Large intestine (tissue), 3 donors: ENCODE data around the gene TTC7B. TPM values are rescaled to one million over a fixed set of nuclear protein-coding genes. Genes with fewer than 3 reads are reported as not detected.
A peak's percentile ranks its signal among the peaks of the same experiment; 100 is the strongest.

Source experiments
- DNase-seq, 2 donors: peaks; one replicate each; pipeline versions ENCODE4 v3.0.0 to v3.0.0-alpha.2; 2013
- H3K27ac ChIP-seq: one replicate; pipeline ENCODE4 v1.5.1; 2013; ENCODE audit warnings: low read length
- H3K27me3 ChIP-seq: 2 replicates; pipeline ENCODE4 v1.6.1; 2013; ENCODE audit warnings: low read length; ENCODE audit not compliant: control insufficient read depth, insufficient read depth
- H3K36me3 ChIP-seq: 2 replicates; pipeline ENCODE4 v1.6.1; 2013; ENCODE audit warnings: low read length; ENCODE audit not compliant: control insufficient read depth, insufficient read depth
- H3K4me1 ChIP-seq: one replicate; pipeline ENCODE4 v1.6.1; 2013; ENCODE audit warnings: low read length; ENCODE audit not compliant: control insufficient read depth, insufficient read depth
- H3K4me3 ChIP-seq: one replicate; pipeline ENCODE4 v1.5.1; 2013; ENCODE audit warnings: low read length
- H3K9me3 ChIP-seq: one replicate; pipeline ENCODE4 v1.6.1; 2013; ENCODE audit warnings: mild to moderate bottlenecking, low read depth, low read length, moderate library complexity; ENCODE audit not compliant: control insufficient read depth
- WGBS: methylation state at CpG from one replicate; pipeline ENCODE4 v1.1.5; 2013; ENCODE audit warnings: low lambda C conversion rate; ENCODE audit not compliant: insufficient coverage; 5-methylcytosine and 5-hydroxymethylcytosine counted together
- polyA plus RNA-seq: library from polyadenylated mRNA; unstranded; fragments of 120-200 nt; gene quantifications from one replicate; pipeline ENCODE4 v1.2.1, GENCODE V29; 2013

Gene TTC7B
- polyA plus RNA-seq, 1 donor: 12.2 TPM

DNA sequence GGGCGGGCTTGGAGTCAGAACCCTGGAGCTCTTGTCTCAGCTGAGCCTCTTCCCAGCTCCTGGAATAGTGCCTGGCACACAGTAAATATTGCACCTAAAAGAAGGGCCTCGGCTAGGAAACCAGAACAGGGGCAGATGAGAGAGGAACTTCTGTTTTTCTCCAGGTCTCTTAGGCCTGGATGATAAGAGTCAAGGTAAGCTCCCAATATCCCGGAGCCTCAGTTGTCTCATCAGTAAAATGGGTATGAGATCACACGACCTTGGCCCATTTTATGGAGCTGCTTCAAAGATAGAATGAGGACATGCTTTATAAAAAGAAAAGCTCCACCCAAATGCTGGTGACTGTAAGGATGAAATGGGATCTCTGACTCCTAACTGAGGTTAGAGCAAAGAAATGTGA is 202.2 kb downstream of the TTC7B start:
- H3K9me3 ChIP-seq: no peaks in the 10 kb centered on the region
- WGBS: no CpG with 5 or more reads among the region's 4 CpGs
- no peak overlapping the region for H3K4me3 ChIP-seq
- no peak overlapping the region for H3K27ac ChIP-seq
- no peaks in the 10 kb centered on the region for H3K27me3 ChIP-seq
- peaks cover 3% of the 10 kb centered on the region for H3K36me3 ChIP-seq
- no peak for DNase-seq
- no peaks in the 10 kb centered on the region for H3K4me1 ChIP-seq

DNA sequence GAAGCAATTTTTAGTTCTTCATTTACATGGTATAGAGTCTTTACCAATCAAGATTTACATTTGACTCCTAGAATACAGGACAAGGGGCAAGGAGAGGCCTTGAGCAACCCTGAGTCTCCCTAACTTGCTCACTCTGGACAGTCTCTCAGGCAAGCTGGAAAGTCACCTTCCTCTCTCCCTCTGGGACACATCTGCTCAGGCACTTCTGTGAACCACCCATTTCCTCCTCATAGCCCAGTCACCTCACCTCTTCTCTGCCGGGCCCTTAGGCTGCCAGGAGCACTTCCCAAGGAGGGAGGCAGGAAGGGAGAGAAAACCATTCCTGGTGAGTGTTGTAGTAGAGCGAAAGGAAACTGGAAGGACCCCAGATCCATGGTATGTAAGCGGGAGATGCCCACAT is 202.8 kb downstream of the TTC7B start:
- Histone ChIP-seq H3K36me3 (peaks cover 3% of the 10 kb centered on the region), H3K27ac (no peak overlapping the region), H3K9me3 (no peaks in the 10 kb centered on the region), H3K4me1 (no peaks in the 10 kb centered on the region), H3K4me3 (no peak overlapping the region), H3K27me3 (no peaks in the 10 kb centered on the region)
- WGBS: no CpG with 5 or more reads among the region's 3 CpGs
- no peak for DNase-seq

GRCh38 chr14:90612801-90613200 is 203.4 kb downstream of the TTC7B start:
- Histone ChIP-seq H3K4me3 (no peak overlapping the region), H3K9me3 (no peaks in the 10 kb centered on the region), H3K27ac (peak overlapping the region; percentile 31), H3K4me1 (no peaks in the 10 kb centered on the region), H3K36me3 (peaks cover 3% of the 10 kb centered on the region), H3K27me3 (no peaks in the 10 kb centered on the region)
- WGBS: no CpG with 5 or more reads among the region's 3 CpGs
- no peak for DNase-seq

DNA sequence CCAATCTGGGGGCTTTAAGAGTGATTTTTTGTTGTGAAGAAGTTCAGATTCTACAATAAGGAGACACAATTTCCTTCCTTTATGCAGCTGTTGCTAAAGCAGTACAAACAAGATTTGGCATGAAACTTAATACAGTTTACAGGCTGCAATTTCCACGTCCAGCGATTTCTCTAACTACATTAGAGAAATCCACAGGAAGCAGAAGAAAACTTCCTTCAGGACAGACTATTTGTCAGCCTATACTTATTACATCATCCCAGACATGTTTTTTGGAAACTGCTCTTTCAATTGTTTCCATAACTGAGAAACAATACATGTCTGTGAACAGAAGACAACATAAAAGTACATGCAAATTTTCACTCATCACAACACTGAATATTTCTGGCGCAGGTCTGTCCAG is 204.3 kb downstream of the TTC7B start:
- no peak for DNase-seq
- no peaks in the 10 kb centered on the region for H3K36me3 ChIP-seq
- H3K9me3 ChIP-seq: no peaks in the 10 kb centered on the region
- H3K4me1 ChIP-seq: no peaks in the 10 kb centered on the region
- WGBS: 63% methylated on average over 2 of the region's 3 CpGs
- no peaks in the 10 kb centered on the region for H3K27me3 ChIP-seq
- H3K4me3 ChIP-seq: no peak overlapping the region
- H3K27ac ChIP-seq: peak overlapping the region; percentile 31

DNA sequence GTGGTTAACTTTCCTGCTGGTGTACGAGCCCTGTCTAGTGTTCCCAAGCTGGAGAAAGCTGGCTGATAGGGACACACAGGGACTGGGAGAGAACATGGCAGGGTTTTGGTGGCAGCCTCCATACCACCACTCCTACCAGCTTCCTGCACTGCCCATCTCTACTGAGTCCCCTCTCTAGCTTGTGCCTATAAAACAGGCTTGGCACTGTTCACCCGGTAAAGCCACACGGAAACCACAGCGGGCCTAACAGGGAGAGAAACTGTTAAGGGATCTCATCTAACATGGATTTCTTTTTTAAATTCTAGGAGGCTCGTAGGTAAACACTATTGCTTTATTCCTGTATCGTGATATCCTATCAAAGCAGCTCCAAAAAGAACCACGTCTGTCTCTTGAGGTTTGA is 204.7 kb downstream of the TTC7B start:
- Histone ChIP-seq H3K4me3 (no peak overlapping the region), H3K27me3 (no peaks in the 10 kb centered on the region), H3K9me3 (no peaks in the 10 kb centered on the region), H3K27ac (peak overlapping the region; percentile 31), H3K36me3 (no peaks in the 10 kb centered on the region), H3K4me1 (no peaks in the 10 kb centered on the region)
- 100% methylated on average over 1 of the region's 7 CpGs for WGBS
- no peak for DNase-seq

DNA sequence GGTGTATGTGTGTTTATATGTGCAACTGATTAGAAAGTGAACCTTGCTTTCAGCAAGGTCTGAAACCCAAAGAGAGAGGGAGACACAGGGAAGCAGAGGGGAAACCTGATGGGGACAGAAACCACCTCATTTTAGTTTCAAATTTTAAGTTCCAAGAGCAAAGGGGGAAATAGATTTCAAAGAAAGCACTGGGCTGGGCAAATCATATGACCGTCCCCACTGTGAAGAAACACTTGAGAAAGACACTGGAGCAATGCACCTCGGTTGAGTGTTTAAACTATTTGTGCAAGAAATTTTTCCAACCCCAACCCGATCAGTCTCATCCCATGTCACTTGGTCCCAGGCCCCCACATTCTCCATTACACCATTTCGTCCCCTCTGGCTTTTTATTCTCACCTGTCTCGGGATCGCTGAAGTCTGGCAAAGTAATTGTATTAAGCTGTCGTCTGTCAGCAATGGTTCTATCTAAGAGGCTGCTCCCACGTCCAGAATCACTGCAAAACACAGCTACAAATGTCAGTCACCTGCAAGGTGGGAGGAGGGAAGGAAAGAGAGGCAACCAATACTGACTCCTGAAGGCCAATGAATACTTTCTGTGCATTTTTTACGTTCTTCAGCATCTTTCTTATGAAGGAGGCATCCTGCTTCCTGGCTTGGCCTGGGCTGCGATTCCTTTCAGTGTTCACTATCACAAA is 205.7 kb downstream of the TTC7B start:
- Histone ChIP-seq H3K36me3 (no peaks in the 10 kb centered on the region), H3K4me1 (no peaks in the 10 kb centered on the region), H3K4me3 (no peak overlapping the region), H3K27ac (no peak overlapping the region), H3K27me3 (no peaks in the 10 kb centered on the region), H3K9me3 (no peaks in the 10 kb centered on the region)
- DNase-seq: no peak
- WGBS: no CpG with 5 or more reads among the region's 10 CpGs

GRCh38 chr14:90609376-90609775 is 206.9 kb downstream of the TTC7B start:
- no peak overlapping the region for H3K4me3 ChIP-seq
- DNase-seq: no peak
- no peak overlapping the region for H3K27ac ChIP-seq
- no peaks in the 10 kb centered on the region for H3K4me1 ChIP-seq
- no peaks in the 10 kb centered on the region for H3K27me3 ChIP-seq
- H3K36me3 ChIP-seq: no peaks in the 10 kb centered on the region
- H3K9me3 ChIP-seq: no peaks in the 10 kb centered on the region
- WGBS: no CpG with 5 or more reads among the region's 2 CpGs

GRCh38 chr14:90608929-90609341 is 207.3 kb downstream of the TTC7B start:
- Histone ChIP-seq H3K27ac (no peak overlapping the region), H3K4me1 (no peaks in the 10 kb centered on the region), H3K27me3 (no peaks in the 10 kb centered on the region), H3K36me3 (no peaks in the 10 kb centered on the region), H3K9me3 (no peaks in the 10 kb centered on the region), H3K4me3 (no peak overlapping the region)
- 80% methylated on average over 1 of the region's 7 CpGs for WGBS
- DNase-seq: no peak

- WGBS: no CpG with 5 or more reads among the region's 11 CpGs
- no peak overlapping the region for H3K4me3 ChIP-seq
- no peaks in the 10 kb centered on the region for H3K36me3 ChIP-seq
- H3K4me1 ChIP-seq: no peaks in the 10 kb centered on the region
- H3K9me3 ChIP-seq: no peaks in the 10 kb centered on the region
- no peaks in the 10 kb centered on the region for H3K27me3 ChIP-seq
- no peak for DNase-seq
- no peak overlapping the region for H3K27ac ChIP-seq
Measured at GRCh38 chr14:90608281-90608680, 207.9 kb downstream of the TTC7B start.

DNA sequence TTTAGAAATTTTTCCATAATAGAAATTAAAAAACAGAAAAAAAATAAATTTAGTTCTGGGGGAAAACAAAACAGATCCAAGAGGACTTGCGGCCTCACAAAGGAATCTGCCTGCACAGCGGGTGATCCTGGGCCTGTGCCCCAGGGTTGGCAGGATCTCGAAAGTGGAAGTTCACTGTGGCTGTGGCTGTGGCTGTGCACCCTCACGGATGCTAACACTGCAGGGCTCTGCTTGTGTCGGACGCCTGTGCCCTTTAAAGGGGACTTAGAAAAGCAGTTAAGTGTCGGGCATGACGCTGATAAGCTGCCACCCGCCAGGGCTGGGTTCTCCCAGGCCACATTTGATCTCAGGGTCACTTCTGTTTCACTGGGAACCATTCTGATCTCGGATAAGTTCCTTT is 209.1 kb downstream of the TTC7B start:
- 93% methylated on average over 2 of the region's 10 CpGs for WGBS
- H3K27ac ChIP-seq: no peak overlapping the region
- H3K4me1 ChIP-seq: no peaks in the 10 kb centered on the region
- H3K27me3 ChIP-seq: no peaks in the 10 kb centered on the region
- no peaks in the 10 kb centered on the region for H3K9me3 ChIP-seq
- H3K4me3 ChIP-seq: no peak overlapping the region
- H3K36me3 ChIP-seq: no peaks in the 10 kb centered on the region
- no peak for DNase-seq

DNA sequence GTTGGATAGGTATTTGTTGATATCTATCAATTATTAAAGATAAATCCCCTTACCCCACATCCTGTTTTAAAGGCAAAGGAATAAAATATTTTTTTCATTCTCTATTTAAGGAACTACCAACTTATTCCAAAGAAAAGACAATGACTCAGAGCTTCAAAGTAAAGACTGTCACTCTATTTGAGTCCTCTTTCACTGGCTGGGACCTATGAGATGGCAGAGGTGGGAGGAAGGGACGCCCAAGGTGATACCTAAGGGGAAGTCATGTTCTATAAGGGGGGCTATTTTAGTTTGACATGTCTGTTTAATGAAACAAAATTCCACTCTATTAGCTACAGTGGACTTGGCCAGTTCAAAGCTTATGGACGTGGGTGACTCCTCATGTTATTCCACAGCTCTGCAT is 209.8 kb downstream of the TTC7B start:
- Histone ChIP-seq H3K36me3 (no peaks in the 10 kb centered on the region), H3K9me3 (no peaks in the 10 kb centered on the region), H3K4me1 (no peaks in the 10 kb centered on the region), H3K4me3 (no peak overlapping the region), H3K27me3 (no peaks in the 10 kb centered on the region), H3K27ac (no peak overlapping the region)
- DNase-seq: no peak
- WGBS: no CpG with 5 or more reads among the region's 2 CpGs
